ENCODE data around the gene DYNLT4.

- TF ChIP-seq POLR2AphosphoS5 (IDR thresholded peaks at IDR 0.05; ENCODE audit: low read depth, low read length) (no peak), POU2F2 (IDR thresholded peaks at IDR 0.05; ENCODE audit: low read depth, low read length) (no peak), POLR2A (IDR thresholded peaks at IDR 0.05; ENCODE audit: low read depth, low read length) (no peak)
Observed at GRCh38 chr1:44851308-44851707, 44.2 kb upstream of the DYNLT4 start.
